Measurements from ENCODE around the gene BRCC3.

Gene BRCC3

GRCh38 chrX:155056877-155057792 lies 14.2 kb upstream of the BRCC3 start:
- no peak for DNase-seq (ENCODE audit: low read depth in 2 of 2)

DNA sequence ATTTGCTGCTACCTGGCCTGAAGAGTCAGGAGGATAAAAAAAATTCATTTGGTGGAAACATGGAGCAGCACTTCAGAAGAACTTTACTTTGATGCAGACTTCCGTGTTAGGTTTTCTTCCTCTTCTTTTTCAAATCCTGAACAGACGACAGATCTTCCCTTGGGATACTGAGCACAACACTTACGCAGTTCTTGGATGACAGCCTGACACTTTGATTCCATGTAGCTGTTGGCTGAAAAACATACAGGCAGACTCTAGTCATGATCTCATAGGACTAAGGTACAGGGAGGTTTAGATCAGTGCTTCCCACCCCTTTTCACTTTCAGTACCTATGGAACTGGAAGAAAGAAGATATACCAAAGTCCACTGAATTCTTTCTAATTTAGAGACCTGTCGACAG lies 9.5 kb upstream of the BRCC3 start:
- DNase-seq (ENCODE audit: low read depth in 2 of 2): no peak

- DNase-seq (ENCODE audit: low read depth in 2 of 2): no peak
These were observed 6.1 kb upstream of the BRCC3 start for GRCh38 chrX:155065035-155065734.

GRCh38 chrX:155068165-155068564 lies 3.1 kb upstream of the BRCC3 start:
- no peak for DNase-seq (ENCODE audit: low read depth in 2 of 2)

DNA sequence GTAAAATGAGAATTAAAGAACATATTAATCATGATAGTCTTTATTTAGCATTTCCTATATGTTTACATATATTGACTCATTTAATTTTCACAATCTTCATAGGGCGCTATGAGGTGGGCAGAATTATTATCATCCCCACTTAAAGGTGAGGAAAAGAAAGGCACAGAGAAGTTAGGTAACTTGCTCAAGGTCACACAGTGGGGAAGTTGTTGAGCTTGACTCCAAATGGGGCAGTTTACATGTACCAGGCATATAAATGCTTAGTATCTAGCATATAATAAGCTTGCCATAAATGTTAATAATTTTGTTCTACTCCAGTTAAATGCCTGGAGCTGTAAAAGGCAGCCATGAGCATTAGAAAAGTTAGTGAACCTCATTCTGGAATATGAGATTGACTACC lies 1.9 kb upstream of the BRCC3 start:
- DNase-seq (ENCODE audit: low read depth in 2 of 2): no peak

DNA sequence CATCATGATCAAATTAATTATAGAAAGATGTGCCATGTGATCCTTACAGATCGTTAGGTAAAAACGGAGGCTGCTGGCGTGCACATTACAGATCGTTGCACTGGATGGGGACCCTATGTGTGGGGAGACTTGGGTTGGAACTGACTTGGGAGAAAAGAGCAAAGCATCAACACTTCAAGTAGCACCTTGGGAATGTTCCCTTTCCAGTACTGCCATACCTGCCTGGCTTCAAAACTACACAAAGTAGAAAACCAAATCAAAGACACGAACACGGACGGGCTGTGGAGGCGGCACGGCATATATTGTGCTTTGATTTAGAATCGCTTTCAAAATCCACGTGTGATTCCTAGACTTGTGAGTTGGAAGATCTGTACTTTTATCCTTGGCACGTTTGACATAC lies 1.3 kb upstream of the BRCC3 start:
- no peak for DNase-seq (ENCODE audit: low read depth in 2 of 2)

DNA sequence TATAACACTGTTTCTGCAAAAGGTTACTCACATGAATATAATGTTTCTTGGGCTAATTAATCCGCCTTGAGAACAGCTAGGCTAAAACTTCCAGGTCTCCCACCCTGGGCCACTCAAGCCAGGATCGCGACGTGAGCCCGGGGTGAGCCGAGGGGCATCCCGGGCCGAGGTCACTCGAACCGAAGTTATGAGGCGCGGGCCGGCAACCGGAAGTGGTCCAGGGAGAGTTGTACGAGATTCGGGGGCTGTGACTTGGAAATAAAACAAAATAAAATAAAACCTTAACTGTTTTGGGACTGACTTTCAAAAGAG lies 689 bp upstream of the BRCC3 start:
- no peak for DNase-seq (ENCODE audit: low read depth in 2 of 2)

GRCh38 chrX:155071694-155072280 lies 479 bp downstream of the BRCC3 start:
- DNase-seq (ENCODE audit: low read depth in 2 of 2): no peak

DNA sequence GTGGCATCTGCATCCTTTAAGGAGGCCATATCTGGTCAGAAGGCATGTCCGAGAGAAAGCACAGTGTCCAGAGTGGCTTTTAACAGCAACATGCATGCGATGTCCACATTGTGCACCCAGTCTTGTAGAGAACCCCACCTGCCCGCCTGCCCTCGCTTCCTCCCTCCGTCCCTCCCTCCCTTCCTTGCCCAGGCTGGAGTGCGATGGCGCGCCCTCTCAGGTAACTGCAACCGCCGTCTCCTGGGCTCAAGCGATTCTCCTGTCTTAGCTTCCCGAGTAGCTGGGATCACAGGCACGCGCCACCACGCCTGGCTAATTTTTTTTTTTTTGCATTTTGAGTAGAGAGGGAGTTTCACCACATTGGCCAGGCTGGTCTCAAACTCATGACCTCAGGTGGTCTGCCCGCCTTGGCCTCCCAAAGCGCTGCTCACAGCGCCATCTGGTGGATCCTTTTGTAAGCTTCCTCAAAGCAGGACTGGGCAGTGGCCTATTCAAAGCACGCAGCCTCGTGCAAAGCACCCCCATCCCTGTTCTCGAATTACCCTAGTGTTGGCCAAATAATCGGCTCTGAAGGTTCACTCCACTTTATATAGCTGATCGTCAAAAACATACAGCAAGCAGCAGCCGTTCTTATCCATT lies 15.0 kb downstream of the BRCC3 start:
- no peak for DNase-seq (ENCODE audit: low read depth in 2 of 2)

DNA sequence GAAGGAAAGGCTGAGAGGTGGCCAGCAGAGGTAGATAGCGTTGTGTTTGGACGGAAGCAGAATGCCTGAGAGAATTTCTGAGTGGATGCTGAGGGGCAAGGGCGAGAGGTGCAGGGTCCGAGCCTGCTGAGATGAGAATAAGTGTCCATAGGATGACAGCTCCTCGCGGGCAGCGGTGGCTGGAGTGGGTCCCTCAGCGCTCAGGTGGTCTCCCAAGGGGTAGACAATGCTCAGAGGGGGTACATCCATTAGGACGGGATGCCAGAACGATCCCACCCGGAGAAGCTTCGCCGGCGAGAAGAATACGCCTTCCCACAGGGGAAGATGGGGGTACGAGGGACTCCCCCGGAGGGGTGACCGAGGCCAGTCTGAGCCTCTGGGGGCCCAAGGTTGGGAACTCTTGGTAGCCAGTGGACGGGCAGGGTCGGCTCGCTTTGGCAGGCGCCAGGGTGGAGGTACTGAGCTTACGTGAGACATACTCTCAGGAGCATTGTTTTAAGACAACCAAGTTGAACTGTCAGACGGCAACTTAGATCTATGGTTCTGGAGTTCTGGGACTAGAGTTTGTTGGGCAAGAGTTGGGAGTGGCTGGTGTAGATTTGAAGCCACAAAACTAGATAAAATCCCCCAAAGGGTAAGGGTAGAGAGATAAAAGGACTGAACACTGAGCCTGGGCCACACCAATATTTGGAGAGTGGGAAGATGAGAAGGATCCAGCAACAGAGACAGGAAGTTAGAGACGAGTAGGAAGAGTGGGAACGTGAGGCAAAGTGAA lies 15.8 kb downstream of the BRCC3 start:
- DNase-seq (ENCODE audit: low read depth in 2 of 2): no peak

DNA sequence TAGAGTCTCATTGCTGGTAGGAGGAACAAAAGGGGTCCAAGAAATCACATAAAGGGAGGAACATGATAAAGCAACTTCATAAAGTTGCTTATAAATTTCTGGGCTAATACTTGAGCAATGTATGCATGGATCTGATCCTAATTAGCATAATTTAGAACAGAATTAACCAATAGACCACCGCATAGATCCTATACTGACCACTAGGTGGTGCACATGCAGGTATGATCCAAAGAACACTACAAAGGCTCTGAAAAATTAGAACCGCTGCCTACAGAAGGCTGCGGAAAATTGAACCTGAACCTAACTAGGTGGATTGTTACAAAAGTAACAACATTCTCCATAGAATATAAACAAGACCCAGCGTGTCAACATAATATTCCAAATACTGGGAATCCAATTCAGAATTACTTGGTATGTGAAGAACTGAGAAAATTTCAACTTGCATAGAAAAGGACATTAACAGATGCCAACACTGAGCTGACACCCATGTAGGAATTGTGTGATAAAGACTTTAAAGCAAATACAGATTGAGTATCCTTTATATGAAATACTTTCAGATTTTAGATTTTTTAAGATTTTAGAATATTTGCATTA lies 23.3 kb downstream of the BRCC3 start:
- DNase-seq (ENCODE audit: low read depth in 2 of 2): no peak

DNA sequence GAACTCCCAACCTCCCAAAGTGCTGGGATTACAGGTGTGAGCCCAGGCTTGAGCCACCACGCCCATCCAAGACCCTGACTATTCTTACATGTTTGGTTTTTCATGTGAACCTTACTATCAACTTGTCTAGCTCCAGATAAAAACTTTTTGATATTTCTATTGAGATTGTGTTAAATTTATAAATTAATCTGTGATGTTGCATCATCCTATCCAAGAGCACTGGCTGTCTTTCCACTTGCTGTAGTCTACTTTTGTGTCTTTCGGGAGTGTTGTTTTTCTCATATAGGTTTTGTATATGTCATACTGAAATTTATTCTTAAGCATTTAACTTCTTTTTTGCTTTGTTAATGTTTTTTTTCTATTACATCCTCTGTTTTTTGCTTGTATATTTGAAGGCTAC lies 34.6 kb downstream of the BRCC3 start:
- no peak for DNase-seq (ENCODE audit: low read depth in 2 of 2)

DNA sequence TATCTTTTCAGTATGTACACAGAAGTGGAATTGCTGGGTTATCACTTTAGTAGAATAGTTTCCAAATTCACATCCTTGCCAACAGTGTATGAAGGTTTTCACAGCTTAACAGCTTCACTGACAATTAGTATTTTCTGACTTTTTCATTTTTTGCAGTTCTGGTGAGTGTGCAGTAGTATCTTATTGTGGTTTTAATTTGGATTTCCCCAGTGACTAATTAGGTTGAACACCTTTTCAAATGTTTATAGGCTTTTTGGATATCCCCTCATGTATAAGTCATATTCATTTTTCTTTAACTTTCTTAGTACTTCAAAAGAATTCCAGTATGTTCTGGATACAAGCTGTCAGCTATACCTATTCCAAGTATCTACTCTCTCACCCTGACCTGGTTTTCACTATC lies 37.1 kb downstream of the BRCC3 start:
- no peak for DNase-seq (ENCODE audit: low read depth in 2 of 2)

DNA sequence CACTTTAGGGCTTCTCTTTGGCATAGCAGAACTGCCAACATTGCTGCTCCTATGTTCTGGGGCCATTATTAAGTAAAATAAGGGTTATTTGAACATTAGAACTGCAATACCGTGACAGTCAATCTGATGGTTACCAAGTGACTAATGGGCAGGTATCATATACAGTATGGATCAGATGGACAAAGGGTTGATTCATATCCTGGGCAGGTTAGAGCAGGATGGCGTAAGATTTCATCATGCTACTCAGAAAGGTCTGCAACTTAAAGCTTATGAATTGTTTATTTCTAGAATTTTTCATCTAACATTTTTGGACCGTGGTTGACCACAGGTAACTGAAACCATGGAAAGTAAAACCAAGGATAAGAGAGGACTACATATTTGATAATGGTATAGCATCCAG lies 40.9 kb downstream of the BRCC3 start:
- no peak for DNase-seq (ENCODE audit: low read depth in 2 of 2)

- DNase-seq (ENCODE audit: low read depth in 2 of 2): no peak
These were observed 41.8 kb downstream of the BRCC3 start for GRCh38 chrX:155113097-155113496.

DNA sequence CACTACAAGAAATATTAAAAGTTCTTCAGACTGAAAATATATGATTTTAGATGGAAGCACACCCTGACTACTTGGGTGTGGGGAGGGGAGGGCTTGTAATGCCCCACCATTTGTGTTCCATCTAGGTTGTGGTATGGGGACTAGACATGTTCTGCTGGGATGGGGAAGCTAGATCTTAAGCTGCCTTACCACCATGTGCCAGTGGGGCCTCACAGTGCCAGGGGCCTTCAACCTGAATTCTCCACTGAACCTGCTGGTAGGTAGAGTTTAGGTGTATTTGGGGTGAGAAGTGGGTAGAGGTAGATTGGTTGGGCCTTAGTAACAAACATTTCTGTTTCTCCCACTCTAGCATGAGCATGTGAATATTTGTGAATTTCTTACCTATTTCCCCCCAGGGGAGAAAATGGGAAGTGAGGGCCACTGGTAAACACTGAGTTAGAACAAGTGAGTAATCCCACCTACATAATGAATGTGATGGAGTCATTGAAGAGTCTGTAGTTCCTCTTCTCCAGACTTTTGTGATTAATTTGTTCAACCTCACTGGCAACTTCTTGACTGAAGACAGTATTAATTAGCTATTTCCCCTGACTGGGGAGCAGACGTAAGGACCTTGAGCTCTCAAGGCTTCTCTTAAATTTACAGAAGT lies 44.0 kb downstream of the BRCC3 start:
- no peak for DNase-seq (ENCODE audit: low read depth in 2 of 2)

- no peak for DNase-seq (ENCODE audit: low read depth in 2 of 2)
These were observed 56.2 kb downstream of the BRCC3 start for GRCh38 chrX:155127465-155127864.

- DNase-seq (ENCODE audit: low read depth in 2 of 2): no peak
These were observed 56.6 kb downstream of the BRCC3 start for GRCh38 chrX:155127940-155128339.

- DNase-seq (ENCODE audit: low read depth in 2 of 2): no peak
These were observed 60.8 kb downstream of the BRCC3 start for GRCh38 chrX:155132110-155132509.

DNA sequence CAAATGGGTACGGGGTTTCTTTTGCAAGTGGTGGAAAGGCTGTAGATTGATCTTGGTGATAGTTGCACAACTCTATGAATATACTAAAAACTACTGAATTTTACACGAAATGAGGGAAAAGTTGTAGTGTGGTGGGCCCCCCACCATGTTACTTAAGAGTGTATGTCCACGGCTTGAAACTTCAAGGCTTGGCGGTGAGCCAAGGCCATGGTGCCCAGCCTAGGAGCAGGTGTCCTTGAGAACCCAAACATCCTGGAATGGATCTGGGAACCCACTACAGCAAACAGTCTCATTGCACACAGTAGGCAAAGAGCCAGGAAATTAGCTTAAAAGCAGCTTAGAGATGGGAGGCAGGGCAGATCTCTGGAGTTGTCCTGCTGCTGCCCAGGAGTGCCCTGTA lies 62.9 kb downstream of the BRCC3 start:
- no peak for DNase-seq (ENCODE audit: low read depth in 2 of 2)

Data from stimulated activated CD8-positive, alpha-beta memory T cell treated with anti-CD3 and anti-CD28 coated beads, Interleukin-15, amount 100 ng/mL, for 4 hours (primary cell).